K562 (cell line): ENCODE results near the gene CLCN6. TPM values are rescaled to one million over a fixed set of nuclear protein-coding genes. Genes with fewer than 3 reads are reported as not detected.

Source experiments
- CEBPB ChIP-seq: fragments of 450-650 bp; IDR thresholded peaks from 2 replicates; pipeline ENCODE4 v1.6.1; 2016; ENCODE audit warnings: missing genetic modification characterization, missing compliant biosample characterization
- CREBBP ChIP-seq: IDR thresholded peaks from one replicate; pipeline ENCODE4 v1.6.1; 2012; ENCODE audit warnings: low read depth, mild to moderate bottlenecking, control low read depth, inconsistent platforms, low read length
- CTBP1 ChIP-seq: fragments of 450-650 bp; IDR thresholded peaks from 2 replicates; pipeline ENCODE4 v1.6.1; 2016; ENCODE audit warnings: borderline replicate concordance
- E2F5 ChIP-seq: sonication (generic); formaldehyde crosslinking; IDR thresholded peaks from 2 replicates; pipeline ENCODE4 v1.8.0; 2022; ENCODE audit warnings: mild to moderate bottlenecking, missing genetic modification reagents
- EP400 ChIP-seq: fragments of 450-650 bp; IDR thresholded peaks from 2 replicates; pipeline ENCODE4 v1.6.1; 2017; ENCODE audit warnings: antibody characterized with exemption, mild to moderate bottlenecking, moderate library complexity
- ETV1 ChIP-seq: fragments of 450-650 bp; conservative IDR thresholded peaks from 2 replicates; pipeline ENCODE4 v1.6.1; 2016; ENCODE audit warnings: missing genetic modification characterization, control low read depth, low read depth, missing compliant biosample characterization
- GTF2E2 ChIP-seq: fragments of 200-800 bp; sonication (Bioruptor generic); IDR thresholded peaks from 2 replicates; pipeline ENCODE4 v1.6.1; 2016; ENCODE audit warnings: missing genetic modification characterization, missing compliant biosample characterization
- HMGN3 ChIP-seq: IDR thresholded peaks from 2 replicates; pipeline ENCODE4 v1.6.1; 2011; ENCODE audit warnings: borderline replicate concordance, low read depth, mild to moderate bottlenecking, mixed read lengths, low read length; ENCODE audit not compliant: insufficient read length; ENCODE audit errors: extremely low read depth
- KLF10 ChIP-seq: fragments of 250-450 bp; sonication (Bioruptor Pico); IDR thresholded peaks from 2 replicates; pipeline ENCODE4 v1.6.1; 2021; ENCODE audit warnings: matching md5 sums
- KLF16 ChIP-seq: IDR thresholded peaks from 2 replicates; pipeline ENCODE4 v1.6.1; 2016; ENCODE audit warnings: antibody characterized with exemption
- SRSF7 ChIP-seq: fragments of 200-400 bp; formaldehyde crosslinking; optimal IDR thresholded peaks from 2 replicates; pipeline ENCODE3; 2017; ENCODE audit warnings: mild to moderate bottlenecking, low read depth, low read length
- STAT5A ChIP-seq: IDR thresholded peaks from 2 replicates; pipeline ENCODE4 v1.6.1; 2012; ENCODE audit warnings: low read length, inconsistent platforms, borderline replicate concordance
- ZC3H11A ChIP-seq: IDR thresholded peaks from 2 replicates; pipeline ENCODE4 v1.6.1; 2012; ENCODE audit warnings: low read depth, low read length, improper control_type of control experiment
- ZFP1 ChIP-seq: fragments of 450-650 bp; formaldehyde crosslinking; IDR thresholded peaks from 2 replicates; pipeline ENCODE4 v1.4.0; 2020; ENCODE audit warnings: mild to moderate bottlenecking, mixed read lengths
- ZNF384 ChIP-seq: IDR thresholded peaks from 2 replicates; pipeline ENCODE4 v1.6.1; 2012; ENCODE audit warnings: low read depth, low read length, improper control_type of control experiment
- ZNF445 ChIP-seq: fragments of 250-450 bp; sonication (Bioruptor Pico); IDR thresholded peaks from 2 replicates; pipeline ENCODE4 v1.4.0; 2020; ENCODE audit warnings: low read depth, mild to moderate bottlenecking, moderate library complexity
- ZSCAN32 ChIP-seq: fragments of 450-650 bp; formaldehyde crosslinking; IDR thresholded peaks from 2 replicates; pipeline ENCODE4 v1.4.0; 2020; ENCODE audit warnings: mild to moderate bottlenecking, moderate library complexity
- polyA plus RNA-seq, 8 experiments: library from polyadenylated mRNA; depleted of rRNA in 4 of 8; stranded (reverse) in 5 of 8; unstranded in 3 of 8; fragments of >200 nt; fragmentation: Nextera tagmentation in 2 of 8; fragmentation: Illumina TruSeq in 1 of 8; extraction: Ambion mirVana in 2 of 8; extraction: Trizol in 1 of 8; gene quantifications; 2 replicates each; pipeline versions ENCODE4 v1.2.1 to v1.2.3, GENCODE V29; 2011 to 2014; ENCODE audit warnings: inconsistent platforms in 1 of 8, missing spikeins in 1 of 8
- total RNA-seq, 7 experiments: library from RNA; depleted of rRNA in 6 of 7; stranded (reverse); fragments of >200 nt in 6 of 7; fragmentation: Illumina TruSeq in 2 of 7; extraction: Trizol in 2 of 7; gene quantifications; 2 replicates each; pipeline versions ENCODE4 v1.2.1 to v1.2.3, GENCODE V29; 2011 to 2021; ENCODE audit warnings: low replicate concordance in 1 of 7
- TF ChIP-seq, protein P1 (sequence below): IDR thresholded peaks from 2 replicates; pipeline ENCODE4 v1.6.1; 2011; ENCODE audit warnings: borderline replicate concordance, low read depth, mild to moderate bottlenecking, moderate library complexity, low read length; ENCODE audit not compliant: insufficient read depth, poor library complexity, severe bottlenecking

CLCN6 gene
- total and polyA plus RNA-seq, 9 of the 15 experiments (the other 6 are each of a cell fraction or from before 2014, with no cell fraction given), result 2.0 to 21.8 (median 13.6) TPM

GRCh38 chr1:11784993-11785769 is 20.8 kb upstream of the CLCN6 start (continued):
- TF ChIP-seq ZNF384 (0 out of 2 replicates have a peak, but pooled peaks have one; percentile 38), ZFP1 (CRISPR knock-in tag) (no peak), KLF10 (peak; percentile 55; the same call in 1 of the 2 replicates), CEBPB (no peak), SRSF7 (no peak), ZC3H11A (peak; percentile 73; the same call in 1 of the 2 replicates), ZNF445 (CRISPR knock-in tag) (no peak), CTBP1 (peak; percentile 86), KLF16 (peak; percentile 58; the same call in 1 of the 2 replicates), HMGN3 (peak; percentile 69), CREBBP (no peak), E2F5 (CRISPR knock-in tag) (peak; percentile 64), GTF2E2 (tag) (peak; percentile 59; the same call in 1 of the 2 replicates), STAT5A (peak; percentile 45; the same call in 1 of the 2 replicates), EP400 (no peak), ETV1 (tag) (peak; percentile 32; the same call in 1 of the 2 replicates), ZSCAN32 (no peak)
- TF ChIP-seq, protein P1, sequence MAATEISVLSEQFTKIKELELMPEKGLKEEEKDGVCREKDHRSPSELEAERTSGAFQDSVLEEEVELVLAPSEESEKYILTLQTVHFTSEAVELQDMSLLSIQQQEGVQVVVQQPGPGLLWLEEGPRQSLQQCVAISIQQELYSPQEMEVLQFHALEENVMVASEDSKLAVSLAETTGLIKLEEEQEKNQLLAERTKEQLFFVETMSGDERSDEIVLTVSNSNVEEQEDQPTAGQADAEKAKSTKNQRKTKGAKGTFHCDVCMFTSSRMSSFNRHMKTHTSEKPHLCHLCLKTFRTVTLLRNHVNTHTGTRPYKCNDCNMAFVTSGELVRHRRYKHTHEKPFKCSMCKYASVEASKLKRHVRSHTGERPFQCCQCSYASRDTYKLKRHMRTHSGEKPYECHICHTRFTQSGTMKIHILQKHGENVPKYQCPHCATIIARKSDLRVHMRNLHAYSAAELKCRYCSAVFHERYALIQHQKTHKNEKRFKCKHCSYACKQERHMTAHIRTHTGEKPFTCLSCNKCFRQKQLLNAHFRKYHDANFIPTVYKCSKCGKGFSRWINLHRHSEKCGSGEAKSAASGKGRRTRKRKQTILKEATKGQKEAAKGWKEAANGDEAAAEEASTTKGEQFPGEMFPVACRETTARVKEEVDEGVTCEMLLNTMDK, result peak; percentile 95
